HL-60 (cell line): ENCODE data around the gene CABP5.
"Not testable (repeated sequence)": the region's sequence is repeated elsewhere in the genome, so short reads cannot be mapped to it uniquely, and the experiment has no call there.

ENCODE experiments used
- DNase-seq, 2 experiments: peaks; one replicate each; pipeline ENCODE4 v3.0.0-alpha.2; 2010 to 2020; ENCODE audit warnings: low read depth in 1 of 2, low spot score in 1 of 2
- H3K27ac ChIP-seq: fragments of 250-450 bp; sonication (Bioruptor Pico); replicated peaks from 2 replicates; pipeline ENCODE4 v1.5.1; 2020; ENCODE audit warnings: mild to moderate bottlenecking, moderate library complexity
- H3K27me3 ChIP-seq: fragments of 250-450 bp; sonication (Bioruptor Pico); 2 replicates; pipeline ENCODE4 v1.5.1; 2021; ENCODE audit warnings: mild to moderate bottlenecking, moderate library complexity; ENCODE audit not compliant: insufficient read depth, poor library complexity, severe bottlenecking
- H3K4me3 ChIP-seq: replicated peaks from 2 replicates; pipeline ENCODE4 v1.5.1; 2011; ENCODE audit warnings: mild to moderate bottlenecking, control low read depth, low read length; ENCODE audit not compliant: insufficient read depth
- CTCF ChIP-seq: IDR thresholded peaks from one replicate; pipeline ENCODE4 v1.5.1; 2011; ENCODE audit warnings: low read length, control low read depth, inconsistent platforms; ENCODE audit not compliant: insufficient read depth
- GABPA ChIP-seq: IDR thresholded peaks from 2 replicates; pipeline ENCODE4 v1.6.1; 2012; ENCODE audit warnings: low read depth
- POLR2AphosphoS5 ChIP-seq: IDR thresholded peaks from 2 replicates; pipeline ENCODE4 v1.6.1; 2012; ENCODE audit warnings: low read depth
- REST ChIP-seq: IDR thresholded peaks from 2 replicates; pipeline ENCODE4 v1.6.1; 2012; ENCODE audit warnings: low read depth; ENCODE audit not compliant: insufficient replicate concordance
- SPI1 ChIP-seq: IDR thresholded peaks from 2 replicates; pipeline ENCODE4 v1.6.1; 2012; ENCODE audit warnings: low read depth, mild to moderate bottlenecking, borderline replicate concordance

The CABP5 gene

GRCh38 chr19:48085904-48086864 lies 42.3 kb upstream of the CABP5 start:
- Histone ChIP-seq H3K27me3 (no peaks in the 10 kb centered on the region), H3K4me3 (no peak overlapping the region), H3K27ac (no peak overlapping the region)
- DNase-seq, result no peak
- TF ChIP-seq POLR2AphosphoS5 (no peak), GABPA (no peak), REST (no peak), CTCF (no peak), SPI1 (no peak)

- DNase-seq, result no peak
- TF ChIP-seq SPI1 (no peak), CTCF (no peak), POLR2AphosphoS5 (no peak), REST (no peak), GABPA (no peak)
- H3K27me3 ChIP-seq, result no peaks in the 10 kb centered on the region
- no peak overlapping the region for H3K27ac ChIP-seq
- no peak overlapping the region for H3K4me3 ChIP-seq
Measured at GRCh38 chr19:48085076-48085475, 41.2 kb upstream of the CABP5 start.

GRCh38 chr19:48081106-48081505 lies 37.2 kb upstream of the CABP5 start:
- DNase-seq, result no peak
- Histone ChIP-seq H3K4me3 (no peak overlapping the region), H3K27me3 (no peaks in the 10 kb centered on the region), H3K27ac (no peak overlapping the region)
- TF ChIP-seq CTCF, result no peak

- not testable (repeated sequence) for H3K27ac ChIP-seq, DNase-seq, H3K4me3 ChIP-seq, H3K27me3 ChIP-seq
Measured at GRCh38 chr19:48070177-48070769, 26.4 kb upstream of the CABP5 start.
